H1 (cell line): ENCODE measurements around the gene MUC22. TPM values are rescaled to one million over a fixed set of nuclear protein-coding genes. Genes with fewer than 3 reads are reported as not detected.

Experiments used
- CTCF ChIA-PET: fragments of 300-600 bp; sonication (Branson Sonifier 250); formaldehyde crosslinking; loops from one replicate; lab custom pipeline; 2021; ENCODE audit not compliant: partially characterized antibody; lab: Charles Lee
- POLR2A ChIA-PET: fragments of 300-600 bp; sonication (Branson Sonifier 250); formaldehyde crosslinking; loops from one replicate; lab custom pipeline; 2021; ENCODE audit warnings: inconsistent platforms; ENCODE audit not compliant: partially characterized antibody; lab: Charles Lee
- DNase-seq, 2 experiments: peaks; one replicate each; pipeline versions ENCODE4 v3.0.0 to v3.0.0-alpha.2; 2010 to 2022; ENCODE audit warnings: low spot score in 2 of 2, low read depth in 1 of 2, mixed read lengths in 1 of 2
- FAIRE-seq: peaks from 2 replicates; lab custom pipeline; 2011; peaks lifted over from hg19 to GRCh38; lab: Jason Lieb, UNC
- H2AFZ ChIP-seq: 2 replicates; pipeline ENCODE4 v1.8.1; 2012; ENCODE audit warnings: low read length, inconsistent platforms
- H2AK5ac ChIP-seq: 2 replicates; pipeline ENCODE4 v1.6.1; 2013; ENCODE audit warnings: low read depth, low read length
- H2BK120ac ChIP-seq: replicated peaks from 2 replicates; pipeline ENCODE3; 2013; ENCODE audit warnings: low read depth, low read length, inconsistent platforms
- H2BK12ac ChIP-seq: 2 replicates; pipeline ENCODE4 v1.6.1; 2013; ENCODE audit warnings: low read depth, low read length
- H2BK15ac ChIP-seq: 2 replicates; pipeline ENCODE4 v1.6.1; 2013; ENCODE audit warnings: low read length
- H2BK20ac ChIP-seq: 2 replicates; pipeline ENCODE4 v1.6.1; 2013; ENCODE audit warnings: low read length
- H2BK5ac ChIP-seq: 2 replicates; pipeline ENCODE4 v1.6.1; 2013; ENCODE audit warnings: low read depth, low read length
- H3K14ac ChIP-seq: 2 replicates; pipeline ENCODE4 v1.6.1; 2013; ENCODE audit warnings: inconsistent platforms; ENCODE audit not compliant: insufficient read length
- H3K18ac ChIP-seq: 2 replicates; pipeline ENCODE4 v1.6.1; 2013; ENCODE audit warnings: low read length; ENCODE audit errors: extremely low read depth
- H3K23ac ChIP-seq: 2 replicates; pipeline ENCODE4 v1.6.1; 2013; ENCODE audit warnings: inconsistent platforms; ENCODE audit not compliant: insufficient read length
- H3K23me2 ChIP-seq: 2 replicates; pipeline ENCODE4 v1.6.1; 2013; ENCODE audit warnings: low read depth, low read length
- H3K27ac ChIP-seq: 2 replicates; pipeline ENCODE4 v1.6.1; 2011; ENCODE audit warnings: low read depth, low read length, inconsistent platforms
- H3K27me3 ChIP-seq, 4 experiments: replicated peaks in 1 of 4; 1 replicate in 1 of 4; 2 replicates in 3 of 4; pipeline versions ENCODE4 v1.6.1 to v1.8.1; 2011 to 2013; ENCODE audit warnings: low read length in 3 of 4, mild to moderate bottlenecking in 3 of 4, inconsistent platforms in 2 of 4, mixed read lengths in 2 of 4, moderate library complexity in 1 of 4; ENCODE audit not compliant: control insufficient read depth in 3 of 4, insufficient read depth in 3 of 4; ENCODE audit errors: extremely low read depth in 1 of 4
- H3K36me3 ChIP-seq, 4 experiments: 2 replicates each; pipeline versions ENCODE4 v1.6.1 to v1.8.1; 2011 to 2013; ENCODE audit warnings: mild to moderate bottlenecking in 4 of 4, low read length in 3 of 4, moderate library complexity in 2 of 4, control low read depth in 1 of 4, inconsistent platforms in 1 of 4; ENCODE audit not compliant: insufficient read depth in 4 of 4, control insufficient read depth in 2 of 4
- H3K4ac ChIP-seq: replicated peaks from 2 replicates; pipeline ENCODE3; 2013; ENCODE audit warnings: low read length, low read depth, mixed read lengths, inconsistent platforms; ENCODE audit not compliant: insufficient read length
- H3K4me1 ChIP-seq, 4 experiments: replicated peaks in 1 of 4; 1 replicate in 1 of 4; 2 replicates in 3 of 4; pipeline versions ENCODE4 v1.6.1 to v1.8.1; 2011 to 2013; ENCODE audit warnings: low read length in 3 of 4, inconsistent platforms in 2 of 4, mixed read lengths in 1 of 4; ENCODE audit not compliant: insufficient read depth in 4 of 4, control insufficient read depth in 3 of 4
- H3K4me2 ChIP-seq, 2 experiments: 2 replicates each; pipeline versions ENCODE4 v1.6.1 to v1.8.1; 2011 to 2013; ENCODE audit warnings: low read depth in 2 of 2, low read length in 2 of 2, control low read depth in 1 of 2, inconsistent platforms in 1 of 2, mild to moderate bottlenecking in 1 of 2; ENCODE audit not compliant: insufficient read depth in 1 of 2
- H3K4me3 ChIP-seq, 4 experiments: fragments of 200-600, 300-600 bp in 1 of 4; sonication (generic), shearing (Covaris generic), sonication (Bioruptor Twin) in 1 of 4; 2 replicates each; pipeline versions ENCODE4 v1.5.1 to v1.8.1; 2011 to 2016; ENCODE audit warnings: low read length in 4 of 4, low read depth in 3 of 4, control low read depth in 2 of 4, inconsistent platforms in 2 of 4, mild to moderate bottlenecking in 2 of 4, mixed read lengths in 1 of 4, moderate library complexity in 1 of 4; ENCODE audit not compliant: insufficient read depth in 2 of 4; ENCODE audit errors: extremely low read depth in 1 of 4
- H3K56ac ChIP-seq: replicated peaks from 2 replicates; pipeline ENCODE3; 2013; ENCODE audit warnings: low read depth, mild to moderate bottlenecking, mixed read lengths, low read length, inconsistent platforms; ENCODE audit not compliant: insufficient read length
- H3K79me1 ChIP-seq: 2 replicates; pipeline ENCODE4 v1.6.1; 2013; ENCODE audit warnings: low read depth, low read length, control low read depth
- H3K79me2 ChIP-seq, 2 experiments: 2 replicates each; pipeline versions ENCODE4 v1.6.1 to v1.8.1; 2012 to 2013; ENCODE audit warnings: low read length in 2 of 2, mild to moderate bottlenecking in 2 of 2, inconsistent platforms in 1 of 2; ENCODE audit not compliant: insufficient read depth in 2 of 2, control insufficient read depth in 1 of 2
- H3K9ac ChIP-seq, 4 experiments: replicated peaks in 1 of 4; 1 replicate in 1 of 4; 2 replicates in 3 of 4; pipeline versions ENCODE4 v1.6.1 to v1.8.1; 2011 to 2013; ENCODE audit warnings: low read depth in 3 of 4, low read length in 3 of 4, control low read depth in 2 of 4, mild to moderate bottlenecking in 2 of 4, moderate library complexity in 2 of 4, inconsistent platforms in 1 of 4; ENCODE audit errors: extremely low read depth in 1 of 4
- H3K9me3 ChIP-seq, 2 experiments: 2 replicates each; pipeline versions ENCODE4 v1.6.1 to v1.8.1; 2012 to 2013; ENCODE audit warnings: mild to moderate bottlenecking in 2 of 2, moderate library complexity in 2 of 2, control low read depth in 1 of 2, inconsistent platforms in 1 of 2, low read depth in 1 of 2, low read length in 1 of 2, mixed read lengths in 1 of 2; ENCODE audit not compliant: insufficient read depth in 2 of 2
- H4K20me1 ChIP-seq, 2 experiments: replicated peaks in 1 of 2; 2 replicates each; pipeline versions ENCODE3 to v1.8.1; 2011 to 2013; ENCODE audit warnings: inconsistent platforms in 2 of 2, low read length in 2 of 2, mild to moderate bottlenecking in 1 of 2; ENCODE audit not compliant: insufficient read depth in 2 of 2, control insufficient read depth in 1 of 2
- H4K5ac ChIP-seq: 2 replicates; pipeline ENCODE4 v1.6.1; 2013; ENCODE audit warnings: low read length, low read depth, mixed read lengths, inconsistent platforms; ENCODE audit not compliant: insufficient read length
- H4K8ac ChIP-seq: 2 replicates; pipeline ENCODE4 v1.8.0; 2013; ENCODE audit warnings: mild to moderate bottlenecking, moderate library complexity, low read length, inconsistent platforms; ENCODE audit not compliant: insufficient read depth; ENCODE audit errors: extremely low read depth
- H4K91ac ChIP-seq: replicated peaks from 2 replicates; pipeline ENCODE3; 2013; ENCODE audit warnings: low read length, mixed read lengths, inconsistent platforms; ENCODE audit not compliant: insufficient read length
- ATF2 ChIP-seq: IDR thresholded peaks from 2 replicates; pipeline ENCODE4 v1.6.1; 2012; ENCODE audit warnings: low read length, inconsistent platforms
- HDAC2 ChIP-seq, 2 experiments: fragments of 300-600 bp in 1 of 2; sonication (generic) in 1 of 2; IDR thresholded peaks; 2 replicates each; pipeline ENCODE4 v1.6.1; 2011 to 2012; ENCODE audit warnings: low read depth in 2 of 2, low read length in 2 of 2, mild to moderate bottlenecking in 2 of 2, moderate library complexity in 2 of 2, borderline replicate concordance in 1 of 2, inconsistent platforms in 1 of 2
- JUN ChIP-seq: IDR thresholded peaks from 2 replicates; pipeline ENCODE4 v1.6.1; 2011; ENCODE audit warnings: low read depth, mild to moderate bottlenecking, improper control_type of control experiment, low read length
- JUND ChIP-seq: IDR thresholded peaks from 2 replicates; pipeline ENCODE4 v1.6.1; 2011; ENCODE audit warnings: mild to moderate bottlenecking, improper control_type of control experiment, low read length
- MAFK ChIP-seq: IDR thresholded peaks from 2 replicates; pipeline ENCODE4 v1.6.1; 2012; ENCODE audit warnings: low read depth, mild to moderate bottlenecking, improper control_type of control experiment, low read length
- PHF8 ChIP-seq: fragments of 200-600 bp; sonication (generic); conservative IDR thresholded peaks from 2 replicates; pipeline ENCODE4 v1.7.1; 2012; ENCODE audit warnings: low read depth, mild to moderate bottlenecking, inconsistent platforms, low read length, moderate library complexity
- RFX5 ChIP-seq: IDR thresholded peaks from 2 replicates; pipeline ENCODE4 v1.6.1; 2011; ENCODE audit warnings: low read depth, low read length, improper control_type of control experiment, borderline replicate concordance
- SAP30 ChIP-seq: fragments of 300-600 bp; sonication (generic); IDR thresholded peaks from 2 replicates; pipeline ENCODE4 v1.7.1; 2012; ENCODE audit warnings: low read length, moderate library complexity, mild to moderate bottlenecking, inconsistent platforms; ENCODE audit not compliant: insufficient read depth, insufficient replicate concordance
- SIRT6 ChIP-seq: IDR thresholded peaks from one replicate; pipeline ENCODE4 v1.7.1; 2012; ENCODE audit warnings: low read length, inconsistent platforms
- TAF7 ChIP-seq: optimal IDR thresholded peaks from 2 replicates; pipeline ENCODE3; 2011; ENCODE audit warnings: low read depth, mild to moderate bottlenecking, inconsistent platforms, low read length, moderate library complexity, borderline replicate concordance
- TEAD4 ChIP-seq: IDR thresholded peaks from 2 replicates; pipeline ENCODE4 v1.6.1; 2012; ENCODE audit warnings: low read depth, low read length, inconsistent platforms, mixed read lengths
- WGBS, 2 experiments: shearing (Covaris generic) in 1 of 2; methylation state at CpG; one replicate each; pipeline versions ENCODE4 v1.1.6 to v1.1.7; 2013 to 2015; ENCODE audit warnings: low lambda C conversion rate in 2 of 2, mixed read lengths in 2 of 2, inconsistent platforms in 1 of 2, low coverage in 1 of 2, missing lambda C conversion rate in 1 of 2; ENCODE audit not compliant: insufficient replicate concordance in 2 of 2, insufficient coverage in 1 of 2, insufficient read length in 1 of 2; ENCODE audit errors: extremely low coverage in 1 of 2, missing lambda C conversion rate in 1 of 2; 5-methylcytosine and 5-hydroxymethylcytosine counted together
- polyA plus RNA-seq, 7 experiments: library from polyadenylated mRNA; depleted of rRNA in 3 of 7; stranded (reverse) in 5 of 7; unstranded in 2 of 7; fragments of >200 nt in 5 of 7; fragments of 200-250 nt in 2 of 7; gene quantifications; 1 replicate in 5 of 7; 2 replicates in 1 of 7; 4 replicates in 1 of 7; pipeline versions ENCODE4 v1.2.1 to v1.2.3, GENCODE V29; 2011 to 2013; ENCODE audit warnings: missing spikeins in 2 of 7, mixed read lengths in 2 of 7
- total RNA-seq: library from RNA; stranded (reverse); fragmentation: NEBNext Ultra II Directional; extraction: Animal tissue kit (Norgen Biotek cat#: 25700); gene quantifications from 2 replicates; pipeline ENCODE4 v1.2.1, GENCODE V29; 2021

MUC22 gene
- total and polyA plus RNA-seq, 2 of the 8 experiments (the other 6 are each of a cell fraction or from before 2014, with no cell fraction given) = 0.02 TPM; not detected in 1

DNA sequence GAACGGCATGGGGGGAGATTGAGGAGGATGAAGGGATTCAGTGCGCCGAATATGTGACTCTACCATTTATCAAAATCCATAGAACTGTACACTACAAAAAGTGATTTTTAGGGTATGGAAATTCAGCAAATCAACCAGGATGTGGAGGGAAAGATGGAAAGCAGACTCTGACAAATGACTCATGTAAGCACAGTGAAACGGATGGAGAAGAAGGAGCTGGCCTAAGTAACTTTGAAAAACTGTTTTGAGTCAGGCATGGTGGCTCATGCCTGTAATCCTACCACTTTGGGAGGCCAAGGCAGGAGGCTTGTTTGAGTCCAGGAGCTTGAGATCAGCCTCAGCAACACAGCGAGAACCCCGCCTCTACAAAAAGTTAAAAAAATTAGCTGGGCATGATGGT, 39.2 kb downstream of the MUC22 start:
- Histone ChIP-seq H2BK120ac (no peak overlapping the region), H3K23ac (no peak overlapping the region), H4K20me1 (no peaks in the 10 kb centered on the region), H2BK15ac (no peak overlapping the region), H4K8ac (no peak overlapping the region), H3K9ac (no peak overlapping the region), H3K79me2 (no peaks in the 10 kb centered on the region), H3K18ac (no peak overlapping the region), H2BK20ac (no peak overlapping the region), H3K9me3 (no peaks in the 10 kb centered on the region), H4K5ac (no peak overlapping the region), H2BK5ac (no peak overlapping the region), H3K4ac (no peak overlapping the region), H4K91ac (no peak overlapping the region), H3K4me2 (no peak overlapping the region), H2AFZ (no peak overlapping the region), H3K79me1 (no peaks in the 10 kb centered on the region), H3K27me3 (no peaks in the 10 kb centered on the region; a peak in 1 of 7 replicates), H3K27ac (no peak overlapping the region), H2BK12ac (no peak overlapping the region), H3K23me2 (no peaks in the 10 kb centered on the region), H3K14ac (no peak overlapping the region), H3K56ac (no peak overlapping the region), H3K4me1 (no peaks in the 10 kb centered on the region), H3K36me3 (no peaks in the 10 kb centered on the region), H3K4me3 (no peak overlapping the region), H2AK5ac (no peak overlapping the region)
- DNase-seq (no peak), FAIRE-seq (no peak)
- POLR2A ChIA-PET = no interaction called here
- 96% methylated on average over 6 of the region's 6 CpGs; no CpG with 5 or more reads in 1 of the 2 experiments for WGBS, 2 experiments
- no peak for TF ChIP-seq TEAD4
- no peak for TF ChIP-seq PHF8
- TF ChIP-seq TAF7 = no peak
- no peak for TF ChIP-seq ATF2
- no peak for TF ChIP-seq JUN
- TF ChIP-seq HDAC2 (IDR thresholded peaks at IDR 0.05; ENCODE audit: borderline replicate concordance in 1 of 2, low read depth in 2 of 2, low read length in 2 of 2) = no peak
- no peak for TF ChIP-seq MAFK
- no peak for TF ChIP-seq JUND
- no peak for TF ChIP-seq RFX5
- TF ChIP-seq SIRT6 = no peak
- TF ChIP-seq SAP30 = no peak
- CTCF ChIA-PET = interaction anchor here (1.9 to 9.2 kb wide), 3 partner anchors 20 to 134 kb away, joined by 4 to 53 read pairs (median 15); no protein-coding TSS in a partner anchor
